HG03097 (cell line): ENCODE measurements around the gene PRRC2B.
"Not testable (repeated sequence)": the region's sequence is repeated elsewhere in the genome, so short reads cannot be mapped to it uniquely, and the experiment has no call there.

Experiments used
- ATAC-seq: cut with Tn5 transposase; IDR thresholded peaks from one replicate; pipeline ENCODE4 v1.9.1; 2021; ENCODE audit not compliant: unreplicated experiment, low FRiP score

The PRRC2B gene

GRCh38 chr9:131503626-131504465 is 110.0 kb downstream of the PRRC2B start:
- ATAC-seq, result no peak

GRCh38 chr9:131505012-131505411 is 111.1 kb downstream of the PRRC2B start:
- ATAC-seq, result no peak

- ATAC-seq, result no peak
These were observed 117.5 kb downstream of the PRRC2B start for GRCh38 chr9:131511416-131511815.

GRCh38 chr9:131511880-131512279 is 118.0 kb downstream of the PRRC2B start:
- ATAC-seq, result no peak

GRCh38 chr9:131513177-131513576 is 119.3 kb downstream of the PRRC2B start:
- ATAC-seq, result no peak

GRCh38 chr9:131515559-131516031 is 121.7 kb downstream of the PRRC2B start:
- not testable (repeated sequence) for ATAC-seq

GRCh38 chr9:131516100-131516499 is 122.2 kb downstream of the PRRC2B start:
- ATAC-seq, result no peak

GRCh38 chr9:131516930-131517329 is 123.0 kb downstream of the PRRC2B start:
- no peak for ATAC-seq

- ATAC-seq, result no peak
These were observed 123.9 kb downstream of the PRRC2B start for GRCh38 chr9:131517761-131518190.

GRCh38 chr9:131518553-131518952 is 124.7 kb downstream of the PRRC2B start:
- ATAC-seq, result no peak

GRCh38 chr9:131520503-131520902 is 126.6 kb downstream of the PRRC2B start:
- ATAC-seq, result no peak

GRCh38 chr9:131521203-131521602 is 127.3 kb downstream of the PRRC2B start:
- no peak for ATAC-seq

- ATAC-seq, result no peak
These were observed 127.9 kb downstream of the PRRC2B start for GRCh38 chr9:131521822-131522221.

- no peak for ATAC-seq
These were observed 128.6 kb downstream of the PRRC2B start for GRCh38 chr9:131522257-131523085.

GRCh38 chr9:131523086-131523388 is 129.2 kb downstream of the PRRC2B start:
- no peak for ATAC-seq

- no peak for ATAC-seq
These were observed 129.9 kb downstream of the PRRC2B start for GRCh38 chr9:131523451-131524435.

- no peak for ATAC-seq
These were observed 130.9 kb downstream of the PRRC2B start for GRCh38 chr9:131524665-131525315.

GRCh38 chr9:131525643-131526565 is 132.0 kb downstream of the PRRC2B start:
- ATAC-seq, result no peak

GRCh38 chr9:131528186-131528585 is 134.3 kb downstream of the PRRC2B start:
- ATAC-seq, result no peak
